ENCODE results near the gene KCNAB1. TPM values are rescaled to one million over a fixed set of nuclear protein-coding genes. Genes with fewer than 3 reads are reported as not detected.

Gene KCNAB1
- total and polyA plus RNA-seq, 10 of the 15 experiments (the other 5 are each of a cell fraction or from before 2014, with no cell fraction given), result 0.11 to 0.69 (median 0.43) TPM; not detected in 6

GRCh38 chr3:156171281-156172267 is 51.2 kb downstream of the KCNAB1 start:
- no peaks in the 10 kb centered on the region for H3K36me3 ChIP-seq (ENCODE audit: control insufficient read depth in 2 of 2, insufficient read depth in 2 of 2, low read length in 1 of 2)
- H2AFZ ChIP-seq (ENCODE audit: control insufficient read depth, low read depth, low read length), result no peak overlapping the region
- ChIA-PET RAD21 (ENCODE audit: unreplicated experiment) (no interaction called here), SMC1A (ENCODE audit: uncharacterized antibody, unreplicated experiment) (no interaction called here), POLR2A (no interaction called here), CTCF (no interaction called here)
- DNase-seq (ENCODE audit: low read depth, low spot score) (no peak), FAIRE-seq (no peak), ATAC-seq (no peak)
- H4K20me1 ChIP-seq (ENCODE audit: control insufficient read depth, insufficient read depth), result no peaks in the 10 kb centered on the region
- no peak overlapping the region for H3K4me2 ChIP-seq (ENCODE audit: control insufficient read depth, insufficient read depth)
- intact Hi-C loops (cut with micrococcal nuclease; ENCODE audit: unreplicated experiment), result loop anchor here (10.0 kb wide), 1 partner anchor 1507 kb away; no protein-coding TSS in a partner anchor
- no peaks in the 10 kb centered on the region for H3K79me2 ChIP-seq (ENCODE audit: control insufficient read depth, insufficient read depth, low read length)
- H3K4me3 ChIP-seq, result no peak overlapping the region
- no peaks in the 10 kb centered on the region; a peak in 1 of 4 replicates for H3K27me3 ChIP-seq (replicated peaks in 1 of 2; ENCODE audit: control insufficient read depth in 2 of 2, insufficient read depth in 2 of 2, low read length in 1 of 2)
- H3K9me3 ChIP-seq (replicated peaks; ENCODE audit: control insufficient read depth, insufficient read depth, low read length), result no peaks in the 10 kb centered on the region
- no peak overlapping the region for H3K27ac ChIP-seq (ENCODE audit: control insufficient read depth, insufficient read depth)
- no peaks in the 10 kb centered on the region for H3K4me1 ChIP-seq (ENCODE audit: control insufficient read depth, insufficient read depth, low read length)
- BruUV-seq (replicated peaks), result no TSS peak
- 42% methylated on average over 5 of the region's 5 CpGs for WGBS (ENCODE audit: insufficient coverage, insufficient replicate concordance, low lambda C conversion rate, missing lambda C conversion rate)
- no peak for TF ChIP-seq RCOR1 (conservative IDR thresholded peaks at IDR 0.05; ENCODE audit: low read depth, low read length)
- peak; percentile 42 for TF ChIP-seq SMAD1 (IDR thresholded peaks at IDR 0.05; ENCODE audit: low read depth, partially characterized antibody)
- no peak for TF ChIP-seq POLR2AphosphoS5 (IDR thresholded peaks at IDR 0.05; ENCODE audit: low read length)
- no peak for TF ChIP-seq TBL1XR1 (IDR thresholded peaks at IDR 0.05; ENCODE audit: low read depth, low read length)
- TF ChIP-seq ZBTB40 (IDR thresholded peaks at IDR 0.05; ENCODE audit: borderline replicate concordance), result no peak
- TF ChIP-seq SP1 (IDR thresholded peaks at IDR 0.05; ENCODE audit: low read depth, low read length), result no peak
- in situ Hi-C loops (cut with MboI), result loop anchor here (25.0 kb wide), 1 partner anchor 966 kb away; no protein-coding TSS in a partner anchor
- H3K9ac ChIP-seq (ENCODE audit: control insufficient read depth, insufficient read depth, low read length), result no peak overlapping the region
